Mucosa of descending colon (tissue), 3 donors: ENCODE data around the gene GFRA4. TPM values are rescaled to one million over a fixed set of nuclear protein-coding genes. Genes with fewer than 3 reads are reported as not detected.

Experiments used
- ATAC-seq: fragments of 200-7000 bp; cut with Tn5 transposase; one replicate; pipeline ENCODE4 v1.9.1; 2020; ENCODE audit warnings: mild to moderate bottlenecking, moderate library complexity
- DNase-seq, 3 donors: peaks; one replicate each; pipeline ENCODE4 v3.0.0-alpha.2; 2020
- H3K36me3 ChIP-seq: fragments of 200-600 bp; one replicate; pipeline ENCODE4 v1.8.0; 2021; ENCODE audit warnings: low read depth, mild to moderate bottlenecking
- H3K4me1 ChIP-seq: fragments of 200-600 bp; one replicate; pipeline ENCODE4 v1.8.0; 2021; ENCODE audit warnings: low read depth, mild to moderate bottlenecking
- H3K4me3 ChIP-seq: fragments of 200-600 bp; one replicate; pipeline ENCODE4 v1.8.0; 2021; ENCODE audit warnings: mild to moderate bottlenecking
- H3K9me3 ChIP-seq: fragments of 200-600 bp; one replicate; pipeline ENCODE4 v1.8.0; 2021; ENCODE audit warnings: mild to moderate bottlenecking
- intact Hi-C, 2 donors: fragments of 100-400 bp; cut with DNase I in 1 of 2; cut with micrococcal nuclease in 1 of 2; formaldehyde crosslinking; loops; one replicate each; pipeline versions ENCODE4 v1.11.0 to v1.11.1; 2022; cut with DNase I, micrococcal nuclease
- total RNA-seq, 3 donors: library from RNA; stranded (reverse); fragmentation: NEBNext Ultra II Directional in 2 of 3; extraction: Animal tissue kit (Norgen Biotek cat#: 25700) in 2 of 3; gene quantifications; one replicate each; pipeline versions ENCODE4 v1.2.1 to v1.2.4, GENCODE V29; 2021 to 2023
- TF ChIP-seq, protein P1 (sequence below): fragments of 200-600 bp; IDR thresholded peaks from one replicate; pipeline ENCODE4 v1.8.0; 2022; ENCODE audit warnings: antibody characterized with exemption, mild to moderate bottlenecking
- donor health status: DM: no; HTN: no; CAD: no; lungs with moderate emphysema.
- donor health status: DM: no; HTN: no; CAD: no.
- donor health status: DM: no; HTN: yes; CAD: no.

GFRA4 gene
- total RNA-seq, 3 donors from 2014 or later = not detected

DNA sequence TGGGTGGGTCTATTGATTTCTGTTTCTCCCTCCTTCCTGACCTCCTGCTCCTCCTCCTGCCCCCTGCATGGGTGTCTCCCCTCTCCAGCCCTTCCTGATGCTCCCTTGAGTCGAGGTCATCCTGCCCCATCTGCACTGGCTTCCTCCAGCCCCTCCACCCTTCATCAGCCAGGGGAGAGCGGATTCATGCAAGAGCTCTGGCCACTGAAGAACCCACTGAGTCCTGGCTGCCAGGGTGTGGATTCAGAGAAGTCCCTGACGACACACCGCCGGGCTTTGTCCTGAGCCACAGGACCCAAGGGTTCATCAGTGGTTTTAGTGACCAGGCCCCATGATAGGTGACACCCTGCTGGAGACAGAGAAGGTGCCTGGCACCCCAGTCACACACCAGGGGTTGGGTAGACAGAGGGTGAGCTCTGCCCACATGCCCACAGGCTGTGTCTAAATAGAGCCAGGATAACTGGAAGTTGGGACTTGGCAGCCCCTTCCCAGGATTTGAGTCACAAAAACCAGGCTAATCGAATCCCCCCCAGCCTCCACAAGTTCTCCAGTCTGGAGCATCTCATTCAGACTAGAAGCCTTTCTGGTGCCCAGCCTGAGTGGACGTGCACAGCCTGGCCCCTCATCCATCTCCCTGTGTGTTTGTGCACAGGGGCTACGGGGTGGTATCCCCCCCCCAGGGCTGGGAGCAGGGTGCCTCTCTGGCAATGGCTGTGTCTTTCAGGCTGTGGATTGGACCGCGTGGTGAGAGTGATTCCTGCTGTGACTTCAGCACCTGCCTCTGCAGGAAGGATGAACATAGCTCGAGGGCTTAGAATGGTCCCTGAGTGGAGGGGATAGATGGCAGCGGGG is 1.2 kb downstream of the GFRA4 start:
- H3K4me3 ChIP-seq = no peak overlapping the region
- H3K9me3 ChIP-seq = no peaks in the 10 kb centered on the region
- peaks cover 3% of the 10 kb centered on the region for H3K4me1 ChIP-seq
- no peaks in the 10 kb centered on the region for H3K36me3 ChIP-seq
- intact Hi-C loops = no loop called here
- TF ChIP-seq, protein P1, sequence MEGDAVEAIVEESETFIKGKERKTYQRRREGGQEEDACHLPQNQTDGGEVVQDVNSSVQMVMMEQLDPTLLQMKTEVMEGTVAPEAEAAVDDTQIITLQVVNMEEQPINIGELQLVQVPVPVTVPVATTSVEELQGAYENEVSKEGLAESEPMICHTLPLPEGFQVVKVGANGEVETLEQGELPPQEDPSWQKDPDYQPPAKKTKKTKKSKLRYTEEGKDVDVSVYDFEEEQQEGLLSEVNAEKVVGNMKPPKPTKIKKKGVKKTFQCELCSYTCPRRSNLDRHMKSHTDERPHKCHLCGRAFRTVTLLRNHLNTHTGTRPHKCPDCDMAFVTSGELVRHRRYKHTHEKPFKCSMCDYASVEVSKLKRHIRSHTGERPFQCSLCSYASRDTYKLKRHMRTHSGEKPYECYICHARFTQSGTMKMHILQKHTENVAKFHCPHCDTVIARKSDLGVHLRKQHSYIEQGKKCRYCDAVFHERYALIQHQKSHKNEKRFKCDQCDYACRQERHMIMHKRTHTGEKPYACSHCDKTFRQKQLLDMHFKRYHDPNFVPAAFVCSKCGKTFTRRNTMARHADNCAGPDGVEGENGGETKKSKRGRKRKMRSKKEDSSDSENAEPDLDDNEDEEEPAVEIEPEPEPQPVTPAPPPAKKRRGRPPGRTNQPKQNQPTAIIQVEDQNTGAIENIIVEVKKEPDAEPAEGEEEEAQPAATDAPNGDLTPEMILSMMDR = no peak
- DNase-seq (peak in 2 of 3 donors; percentile 9 to 29), ATAC-seq (no peak)

DNA sequence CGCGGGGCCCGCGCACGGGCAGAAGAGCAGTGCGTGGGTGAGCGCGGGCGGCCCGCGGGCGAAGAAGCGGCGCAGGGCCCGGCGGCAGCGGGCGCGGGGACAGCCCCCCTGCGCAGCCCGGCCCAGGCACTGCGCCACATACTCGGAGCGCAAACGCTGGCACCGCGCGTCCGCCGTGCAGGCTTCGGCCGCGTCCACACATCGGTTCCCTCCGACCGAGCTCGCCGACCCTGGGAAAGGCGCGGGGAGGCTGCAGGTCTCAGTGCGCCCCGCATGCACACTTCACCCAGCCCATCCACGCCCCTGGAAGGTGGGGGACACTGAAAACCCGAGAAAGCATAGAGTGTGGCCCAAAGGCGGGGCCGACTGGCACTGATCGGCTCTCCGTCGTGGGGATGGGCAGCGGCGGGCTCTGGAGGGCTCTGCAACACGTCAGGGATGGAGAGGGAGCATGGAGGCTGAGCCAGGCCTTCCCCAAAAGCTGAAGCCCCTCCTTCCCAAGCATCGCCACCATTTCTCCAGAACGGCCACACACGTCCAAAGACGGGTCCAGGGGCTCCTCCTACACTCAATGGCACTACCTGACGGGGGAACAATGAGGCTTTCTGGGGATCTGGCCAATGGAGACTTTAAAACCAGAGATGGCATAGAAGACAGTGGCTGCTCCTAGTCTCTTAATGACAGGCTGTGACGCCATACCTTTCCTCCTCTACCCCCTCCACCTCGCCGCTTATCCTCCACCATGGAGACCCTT is 2.0 kb downstream of the GFRA4 start:
- TF ChIP-seq, protein P1 = no peak
- peak in 1 of 3 donors; percentile 48 for DNase-seq
- H3K4me3 ChIP-seq = no peak overlapping the region

GRCh38 chr20:3660262-3661059 is 2.7 kb downstream of the GFRA4 start:
- peak in 1 of 3 donors; percentile 45 for DNase-seq
- TF ChIP-seq, protein P1 = no peak
- no peak for ATAC-seq
- no peaks in the 10 kb centered on the region for H3K9me3 ChIP-seq
- H3K4me1 ChIP-seq = peaks cover 3% of the 10 kb centered on the region
- no peaks in the 10 kb centered on the region for H3K36me3 ChIP-seq
- H3K4me3 ChIP-seq = no peak overlapping the region
- intact Hi-C loops = no loop called here

More for the DNA sequence above, 2.0 kb downstream of the GFRA4 start:
- H3K36me3 ChIP-seq = no peaks in the 10 kb centered on the region
- intact Hi-C loops = no loop called here
- no peak for ATAC-seq
- H3K4me1 ChIP-seq = peaks cover 3% of the 10 kb centered on the region
- no peaks in the 10 kb centered on the region for H3K9me3 ChIP-seq

GRCh38 chr20:3659492-3660261 is 3.5 kb downstream of the GFRA4 start:
- TF ChIP-seq, protein P1 = no peak
- Histone ChIP-seq H3K36me3 (no peaks in the 10 kb centered on the region), H3K4me3 (no peak overlapping the region), H3K4me1 (peaks cover 3% of the 10 kb centered on the region), H3K9me3 (no peaks in the 10 kb centered on the region)
- intact Hi-C loops = no loop called here
- peak in 2 of 3 donors; percentile 9 to 34 for DNase-seq
- ATAC-seq = no peak
